IPS-15b (cell line): Measurements from ENCODE around the gene PHACTR2.

ENCODE experiments used
- H3K27me3 ChIP-seq: one replicate; pipeline ENCODE4 v1.6.1; 2013; ENCODE audit warnings: low read length; ENCODE audit not compliant: control insufficient read depth, insufficient read depth
- H3K36me3 ChIP-seq: one replicate; pipeline ENCODE4 v1.6.1; 2013; ENCODE audit warnings: low read length; ENCODE audit not compliant: control insufficient read depth, insufficient read depth
- H3K4me1 ChIP-seq: one replicate; pipeline ENCODE4 v1.6.1; 2013; ENCODE audit warnings: mild to moderate bottlenecking, low read length; ENCODE audit not compliant: control insufficient read depth, insufficient read depth
- H3K4me3 ChIP-seq: one replicate; pipeline ENCODE4 v1.5.1; 2013; ENCODE audit warnings: low read depth, low read length
- H3K9ac ChIP-seq: one replicate; pipeline ENCODE4 v1.6.1; 2013; ENCODE audit warnings: low read depth, mild to moderate bottlenecking, low read length
- H3K9me3 ChIP-seq: one replicate; pipeline ENCODE4 v1.6.1; 2013; ENCODE audit warnings: mild to moderate bottlenecking, low read length; ENCODE audit not compliant: control insufficient read depth, insufficient read depth

Gene PHACTR2

GRCh38 chr6:143806282-143807102 lies 128.7 kb downstream of the PHACTR2 start:
- H3K36me3 ChIP-seq = no peaks in the 10 kb centered on the region
- peaks cover 7% of the 10 kb centered on the region for H3K4me1 ChIP-seq
- no peak overlapping the region for H3K4me3 ChIP-seq
- H3K27me3 ChIP-seq = no peaks in the 10 kb centered on the region
- no peak overlapping the region for H3K9ac ChIP-seq
- H3K9me3 ChIP-seq = no peaks in the 10 kb centered on the region

DNA sequence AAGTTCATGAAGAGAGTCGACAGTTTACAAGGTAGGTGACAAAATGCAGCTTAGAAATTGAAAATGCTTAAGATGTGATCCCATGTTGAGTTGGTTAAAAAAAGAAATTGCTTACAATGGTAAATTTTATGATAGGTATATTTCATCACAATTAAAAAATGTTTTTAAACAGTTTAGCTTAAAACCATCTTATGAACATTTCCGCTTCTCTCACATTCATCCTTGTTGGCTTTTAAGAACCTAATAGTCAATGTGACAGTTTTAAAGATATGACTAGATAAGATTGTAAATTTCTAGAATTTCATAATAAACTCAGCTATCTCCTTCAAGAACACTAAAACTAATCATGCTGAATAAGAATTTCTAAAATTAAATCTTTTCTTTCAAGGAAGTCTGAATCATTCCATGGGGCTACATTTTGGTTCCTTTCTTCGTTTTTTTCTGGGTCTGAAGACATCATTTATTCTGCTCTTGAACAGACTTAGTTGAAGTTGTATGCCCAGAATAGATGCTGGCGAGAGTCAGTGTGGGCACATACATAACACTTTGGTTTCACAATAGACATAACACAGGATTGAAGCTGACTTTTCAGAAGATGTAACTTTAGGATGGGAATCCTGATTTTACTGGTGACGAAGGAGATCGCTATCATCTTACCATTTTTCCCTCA lies 129.5 kb downstream of the PHACTR2 start:
- no peak overlapping the region for H3K9ac ChIP-seq
- no peak overlapping the region for H3K4me3 ChIP-seq
- no peaks in the 10 kb centered on the region for H3K36me3 ChIP-seq
- no peaks in the 10 kb centered on the region for H3K9me3 ChIP-seq
- H3K4me1 ChIP-seq = peaks cover 7% of the 10 kb centered on the region
- no peaks in the 10 kb centered on the region for H3K27me3 ChIP-seq

DNA sequence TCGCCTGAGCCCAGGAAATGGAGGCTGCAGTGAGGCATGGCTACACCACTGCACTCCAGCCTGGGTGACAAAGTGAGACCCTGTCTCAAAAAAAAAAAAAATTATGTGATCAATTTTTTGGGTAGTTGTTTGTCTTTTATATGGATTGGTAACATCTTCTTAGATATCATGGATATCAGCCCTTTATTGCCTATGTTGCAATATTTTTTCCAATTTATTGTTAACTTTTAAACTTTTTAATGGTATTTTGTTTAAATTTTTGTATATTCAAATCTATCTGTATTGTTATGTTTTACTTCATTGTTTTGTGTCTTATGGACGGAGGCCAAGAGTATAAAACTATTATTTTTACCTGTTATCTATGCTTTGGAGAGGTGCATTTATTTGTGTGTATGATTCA lies 133.0 kb downstream of the PHACTR2 start:
- Histone ChIP-seq H3K27me3 (no peaks in the 10 kb centered on the region), H3K9ac (no peak overlapping the region), H3K36me3 (no peaks in the 10 kb centered on the region), H3K9me3 (no peaks in the 10 kb centered on the region), H3K4me1 (no peaks in the 10 kb centered on the region), H3K4me3 (no peak overlapping the region)

DNA sequence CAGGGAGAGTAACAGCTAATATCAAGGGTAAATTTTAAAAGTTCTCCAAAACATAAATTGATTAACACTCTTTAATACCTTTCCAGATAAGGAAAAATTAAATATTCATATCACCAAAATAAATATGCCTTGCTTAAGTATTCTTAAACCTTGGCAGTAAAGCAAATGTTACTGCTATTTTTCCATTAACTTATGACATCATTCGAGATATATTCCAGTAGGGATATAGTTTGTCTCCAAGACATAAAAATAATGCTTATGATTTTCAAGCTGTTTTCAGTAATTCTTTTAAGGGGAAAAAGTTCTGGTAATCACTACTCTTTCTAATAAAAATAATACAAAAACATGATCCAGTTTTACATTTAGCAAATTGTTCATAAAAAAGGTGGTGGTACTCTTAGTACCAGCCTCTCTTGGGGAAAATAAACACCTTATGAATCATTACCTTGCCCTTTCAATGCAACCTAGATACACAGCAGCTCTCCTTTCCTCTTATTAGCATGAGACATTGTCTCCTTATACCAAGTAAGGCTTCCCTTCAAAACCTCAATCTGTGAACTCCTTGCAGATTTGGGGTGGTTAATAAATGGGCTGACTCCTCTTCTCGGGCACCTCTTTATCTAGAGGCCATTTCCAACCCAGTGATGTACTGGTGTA lies 133.9 kb downstream of the PHACTR2 start:
- H3K4me3 ChIP-seq = no peak overlapping the region
- no peaks in the 10 kb centered on the region for H3K4me1 ChIP-seq
- no peaks in the 10 kb centered on the region for H3K27me3 ChIP-seq
- H3K9ac ChIP-seq = no peak overlapping the region
- H3K36me3 ChIP-seq = no peaks in the 10 kb centered on the region
- H3K9me3 ChIP-seq = no peaks in the 10 kb centered on the region

DNA sequence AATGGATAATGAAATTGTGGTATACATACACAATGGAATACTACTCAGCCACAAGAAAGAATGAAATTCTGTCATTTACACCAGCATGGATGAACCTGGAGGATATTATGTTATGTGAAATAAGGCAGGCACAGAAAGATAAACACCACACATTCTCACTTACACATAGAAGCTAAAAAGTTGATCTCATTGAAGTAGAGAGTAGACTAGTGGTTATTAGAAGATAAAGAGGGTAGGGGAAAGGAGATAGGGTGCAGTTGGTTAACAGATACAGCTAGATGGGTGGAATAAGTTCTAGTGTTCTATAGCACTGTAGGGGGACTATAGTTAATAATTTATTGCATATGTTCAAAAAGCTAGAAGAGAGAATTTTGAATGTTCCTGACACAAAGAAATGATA lies 139.9 kb downstream of the PHACTR2 start:
- Histone ChIP-seq H3K36me3 (no peaks in the 10 kb centered on the region), H3K4me3 (no peak overlapping the region), H3K27me3 (no peaks in the 10 kb centered on the region), H3K4me1 (no peaks in the 10 kb centered on the region), H3K9ac (no peak overlapping the region), H3K9me3 (no peaks in the 10 kb centered on the region)

DNA sequence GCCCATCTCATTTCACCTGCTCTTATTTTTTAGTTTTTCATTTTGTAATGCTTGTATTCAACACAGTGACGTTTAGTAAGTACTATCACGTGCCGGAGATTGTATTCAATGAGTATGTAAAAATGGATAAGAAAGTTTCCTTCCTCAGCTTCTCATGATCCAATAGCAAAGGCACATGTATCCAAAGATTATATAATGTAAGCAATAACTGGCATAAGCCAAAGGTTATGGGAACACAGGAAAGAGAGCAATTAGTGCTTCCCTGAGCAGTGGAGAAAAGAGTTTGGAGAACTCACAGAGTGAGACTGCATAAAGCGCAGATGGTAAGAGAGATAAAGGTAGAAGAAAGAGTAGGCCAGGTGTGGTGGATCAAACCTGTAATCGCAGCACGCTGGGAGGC lies 143.6 kb downstream of the PHACTR2 start:
- Histone ChIP-seq H3K9ac (no peak overlapping the region), H3K4me1 (no peaks in the 10 kb centered on the region), H3K9me3 (no peaks in the 10 kb centered on the region), H3K27me3 (no peaks in the 10 kb centered on the region), H3K4me3 (no peak overlapping the region), H3K36me3 (no peaks in the 10 kb centered on the region)

DNA sequence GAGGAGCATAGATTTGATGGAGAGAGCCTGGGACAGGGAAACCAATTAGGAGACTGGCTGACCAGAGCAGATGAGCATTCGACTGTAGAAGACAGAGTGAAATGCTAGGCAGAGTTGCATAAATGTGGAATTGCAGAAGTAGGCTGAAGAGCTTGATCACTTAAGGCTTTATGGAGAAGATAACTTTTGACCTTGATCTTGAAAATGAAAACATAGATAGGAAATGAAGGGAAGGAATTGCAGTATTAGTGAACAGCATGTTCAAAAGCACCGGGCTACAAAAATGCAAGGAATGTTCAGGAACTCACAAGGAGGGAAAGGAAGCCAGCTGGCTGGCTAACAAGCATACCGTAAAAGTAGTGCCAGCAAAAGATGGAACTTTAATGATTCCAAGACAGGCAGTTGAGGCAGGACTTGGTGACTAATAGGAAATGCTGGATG lies 144.8 kb downstream of the PHACTR2 start:
- no peaks in the 10 kb centered on the region for H3K9me3 ChIP-seq

GRCh38 chr6:143823548-143823947 lies 145.8 kb downstream of the PHACTR2 start:
- no peaks in the 10 kb centered on the region for H3K27me3 ChIP-seq
- H3K9me3 ChIP-seq = no peaks in the 10 kb centered on the region
- H3K36me3 ChIP-seq = no peaks in the 10 kb centered on the region

More for the DNA sequence above, 144.8 kb downstream of the PHACTR2 start:
- Histone ChIP-seq H3K4me1 (no peaks in the 10 kb centered on the region), H3K27me3 (no peaks in the 10 kb centered on the region), H3K36me3 (no peaks in the 10 kb centered on the region), H3K4me3 (no peak overlapping the region), H3K9ac (no peak overlapping the region)

DNA sequence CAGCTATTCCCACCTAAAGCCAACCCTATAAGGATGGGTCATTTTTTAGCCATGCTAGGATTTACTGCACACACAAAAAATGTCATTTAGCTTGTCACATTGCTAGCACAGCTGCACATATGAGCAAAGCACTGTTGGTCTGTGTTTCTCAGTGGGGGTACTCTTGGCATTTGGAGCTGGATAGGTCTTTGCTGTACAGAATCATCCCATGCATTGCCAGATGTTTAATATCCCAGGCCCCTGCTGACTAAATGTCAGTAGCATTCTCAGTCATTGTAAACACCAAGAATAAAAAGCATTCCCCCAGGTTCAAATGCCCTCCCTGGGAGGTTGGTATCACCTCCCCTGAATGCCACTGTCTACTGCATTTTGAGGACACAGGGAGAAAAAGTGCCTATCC lies 150.8 kb downstream of the PHACTR2 start:
- Histone ChIP-seq H3K9me3 (no peaks in the 10 kb centered on the region), H3K36me3 (no peaks in the 10 kb centered on the region), H3K4me3 (no peak overlapping the region), H3K27me3 (no peaks in the 10 kb centered on the region), H3K4me1 (no peaks in the 10 kb centered on the region), H3K9ac (no peak overlapping the region)

More at GRCh38 chr6:143823548-143823947, 145.8 kb downstream of the PHACTR2 start:
- Histone ChIP-seq H3K9ac (no peak overlapping the region), H3K4me1 (no peaks in the 10 kb centered on the region), H3K4me3 (no peak overlapping the region)

- no peaks in the 10 kb centered on the region for H3K27me3 ChIP-seq
- H3K4me3 ChIP-seq = no peak overlapping the region
These were observed 158.4 kb downstream of the PHACTR2 start for GRCh38 chr6:143836150-143836549.

GRCh38 chr6:143838395-143838794 lies 160.6 kb downstream of the PHACTR2 start:
- Histone ChIP-seq H3K36me3 (peaks cover 2% of the 10 kb centered on the region), H3K27me3 (no peaks in the 10 kb centered on the region), H3K4me3 (no peak overlapping the region), H3K9ac (no peak overlapping the region), H3K4me1 (peaks cover 3% of the 10 kb centered on the region), H3K9me3 (no peaks in the 10 kb centered on the region)

More at GRCh38 chr6:143836150-143836549, 158.4 kb downstream of the PHACTR2 start:
- Histone ChIP-seq H3K9ac (no peak overlapping the region), H3K4me1 (no peaks in the 10 kb centered on the region), H3K9me3 (no peaks in the 10 kb centered on the region), H3K36me3 (no peaks in the 10 kb centered on the region)
